Activated T-helper 17 cell treated with anti-CD3 and anti-CD28 coated beads, Interleukin-2, amount 50 U/mL, for 72 hours (primary cell): ENCODE results near the gene PVR. TPM values are rescaled to one million over a fixed set of nuclear protein-coding genes. Genes with fewer than 3 reads are reported as not detected.

Experiments
- ATAC-seq: fragments of 150-1000 bp; cut with Tn5 transposase; replicated peaks from 2 replicates; pipeline ENCODE4 v1.10.0; 2021; ENCODE audit warnings: mild to moderate bottlenecking, moderate library complexity
- H3K27ac Mint-ChIP-seq: one replicate; pipeline ENCODE4 v1.8.0; 2022; ENCODE audit warnings: mixed read lengths
- H3K27me3 Mint-ChIP-seq: one replicate; pipeline ENCODE4 v1.8.0; 2022; ENCODE audit warnings: mixed read lengths
- H3K36me3 Mint-ChIP-seq: one replicate; pipeline ENCODE4 v1.8.0; 2022; ENCODE audit warnings: low read depth, mild to moderate bottlenecking, mixed read lengths
- H3K4me1 Mint-ChIP-seq: one replicate; pipeline ENCODE4 v1.8.0; 2022; ENCODE audit warnings: mixed read lengths
- H3K4me3 Mint-ChIP-seq: one replicate; pipeline ENCODE4 v1.8.0; 2022; ENCODE audit warnings: mild to moderate bottlenecking, mixed read lengths
- H3K9me3 Mint-ChIP-seq: one replicate; pipeline ENCODE4 v1.8.0; 2022; ENCODE audit warnings: mixed read lengths
- total RNA-seq, 2 donors: library from RNA; stranded (reverse); gene quantifications; one replicate each; pipeline ENCODE4 v1.2.3, GENCODE V29; 2022

Gene PVR
- total RNA-seq, 2 donors from 2014 or later: 8.6 to 10.6 TPM

- no peaks in the 10 kb centered on the region for H3K9me3 Mint-ChIP-seq
- H3K4me3 Mint-ChIP-seq: no peak overlapping the region
- H3K27me3 Mint-ChIP-seq: peaks cover 9% of the 10 kb centered on the region
- H3K27ac Mint-ChIP-seq: no peak overlapping the region
- H3K36me3 Mint-ChIP-seq: peaks cover 9% of the 10 kb centered on the region
- no peaks in the 10 kb centered on the region for H3K4me1 Mint-ChIP-seq
- no peak for ATAC-seq
Observed at GRCh38 chr19:44646049-44646416, 2.3 kb downstream of the PVR start.

- H3K9me3 Mint-ChIP-seq: no peaks in the 10 kb centered on the region
- peaks cover 9% of the 10 kb centered on the region for H3K36me3 Mint-ChIP-seq
- no peak overlapping the region for H3K4me3 Mint-ChIP-seq
- H3K27me3 Mint-ChIP-seq: peaks cover 9% of the 10 kb centered on the region
- no peaks in the 10 kb centered on the region for H3K4me1 Mint-ChIP-seq
- no peak overlapping the region for H3K27ac Mint-ChIP-seq
- no peak for ATAC-seq
Observed at GRCh38 chr19:44647144-44647543, 3.4 kb downstream of the PVR start.

- Mint-ChIP-seq H3K27ac (no peak overlapping the region), H3K4me1 (no peaks in the 10 kb centered on the region), H3K4me3 (no peak overlapping the region), H3K9me3 (no peaks in the 10 kb centered on the region), H3K36me3 (peaks cover 9% of the 10 kb centered on the region), H3K27me3 (peaks cover 4% of the 10 kb centered on the region)
- peak; percentile 18 for ATAC-seq
Observed at GRCh38 chr19:44648631-44649251, 5.0 kb downstream of the PVR start.

GRCh38 chr19:44649578-44650145 lies 6.0 kb downstream of the PVR start:
- no peak for ATAC-seq
- Mint-ChIP-seq H3K4me3 (no peak overlapping the region), H3K27ac (no peak overlapping the region), H3K9me3 (no peaks in the 10 kb centered on the region), H3K36me3 (peaks cover 13% of the 10 kb centered on the region), H3K4me1 (no peaks in the 10 kb centered on the region), H3K27me3 (peaks cover 4% of the 10 kb centered on the region)

- Mint-ChIP-seq H3K4me3 (no peak overlapping the region), H3K27me3 (no peaks in the 10 kb centered on the region), H3K36me3 (peaks cover 22% of the 10 kb centered on the region), H3K4me1 (no peaks in the 10 kb centered on the region), H3K9me3 (no peaks in the 10 kb centered on the region), H3K27ac (no peak overlapping the region)
- no peak for ATAC-seq
Observed at GRCh38 chr19:44653343-44653742, 9.6 kb downstream of the PVR start.

- no peaks in the 10 kb centered on the region for H3K4me1 Mint-ChIP-seq
- H3K27ac Mint-ChIP-seq: no peak overlapping the region
- peaks cover 22% of the 10 kb centered on the region for H3K36me3 Mint-ChIP-seq
- H3K9me3 Mint-ChIP-seq: no peaks in the 10 kb centered on the region
- no peaks in the 10 kb centered on the region for H3K27me3 Mint-ChIP-seq
- H3K4me3 Mint-ChIP-seq: no peak overlapping the region
- peak; percentile 98 for ATAC-seq
Observed at GRCh38 chr19:44653977-44654774, 10.5 kb downstream of the PVR start.

GRCh38 chr19:44657211-44657921 lies 13.7 kb downstream of the PVR start:
- H3K36me3 Mint-ChIP-seq: peaks cover 12% of the 10 kb centered on the region
- no peak overlapping the region for H3K27ac Mint-ChIP-seq
- ATAC-seq: peak; percentile 58
- H3K4me3 Mint-ChIP-seq: no peak overlapping the region
- H3K9me3 Mint-ChIP-seq: no peaks in the 10 kb centered on the region
- H3K27me3 Mint-ChIP-seq: no peaks in the 10 kb centered on the region
- H3K4me1 Mint-ChIP-seq: no peaks in the 10 kb centered on the region

- Mint-ChIP-seq H3K27ac (no peak overlapping the region), H3K4me1 (no peaks in the 10 kb centered on the region), H3K9me3 (no peaks in the 10 kb centered on the region), H3K4me3 (no peak overlapping the region), H3K36me3 (peaks cover 12% of the 10 kb centered on the region), H3K27me3 (no peaks in the 10 kb centered on the region)
- ATAC-seq: no peak
Observed at GRCh38 chr19:44658069-44658733, 14.5 kb downstream of the PVR start.

GRCh38 chr19:44660081-44660480 lies 16.4 kb downstream of the PVR start:
- Mint-ChIP-seq H3K4me3 (no peak overlapping the region), H3K27me3 (no peaks in the 10 kb centered on the region), H3K4me1 (no peaks in the 10 kb centered on the region), H3K27ac (no peak overlapping the region), H3K9me3 (no peaks in the 10 kb centered on the region), H3K36me3 (peaks cover 7% of the 10 kb centered on the region)
- ATAC-seq: no peak

- Mint-ChIP-seq H3K36me3 (no peaks in the 10 kb centered on the region), H3K4me3 (no peak overlapping the region), H3K27ac (no peak overlapping the region), H3K9me3 (no peaks in the 10 kb centered on the region), H3K27me3 (no peaks in the 10 kb centered on the region), H3K4me1 (no peaks in the 10 kb centered on the region)
- no peak for ATAC-seq
Observed at GRCh38 chr19:44661205-44661604, 17.5 kb downstream of the PVR start.

- H3K36me3 Mint-ChIP-seq: no peaks in the 10 kb centered on the region
- no peak overlapping the region for H3K27ac Mint-ChIP-seq
- no peaks in the 10 kb centered on the region for H3K4me1 Mint-ChIP-seq
- ATAC-seq: no peak
- no peak overlapping the region for H3K4me3 Mint-ChIP-seq
- H3K27me3 Mint-ChIP-seq: no peaks in the 10 kb centered on the region
- no peaks in the 10 kb centered on the region for H3K9me3 Mint-ChIP-seq
Observed at GRCh38 chr19:44661904-44662303, 18.2 kb downstream of the PVR start.

- Mint-ChIP-seq H3K27ac (no peak overlapping the region), H3K9me3 (no peaks in the 10 kb centered on the region), H3K27me3 (no peaks in the 10 kb centered on the region), H3K4me1 (no peaks in the 10 kb centered on the region), H3K4me3 (no peak overlapping the region), H3K36me3 (no peaks in the 10 kb centered on the region)
- no peak for ATAC-seq
Observed at GRCh38 chr19:44662691-44663385, 19.1 kb downstream of the PVR start.

- no peak for ATAC-seq
- no peaks in the 10 kb centered on the region for H3K4me1 Mint-ChIP-seq
- no peak overlapping the region for H3K27ac Mint-ChIP-seq
- H3K9me3 Mint-ChIP-seq: no peaks in the 10 kb centered on the region
- no peak overlapping the region for H3K4me3 Mint-ChIP-seq
- H3K36me3 Mint-ChIP-seq: no peaks in the 10 kb centered on the region
- H3K27me3 Mint-ChIP-seq: no peaks in the 10 kb centered on the region
Observed at GRCh38 chr19:44663996-44664395, 20.3 kb downstream of the PVR start.

- Mint-ChIP-seq H3K4me1 (no peaks in the 10 kb centered on the region), H3K27me3 (no peaks in the 10 kb centered on the region), H3K9me3 (no peaks in the 10 kb centered on the region), H3K4me3 (no peak overlapping the region), H3K27ac (no peak overlapping the region), H3K36me3 (no peaks in the 10 kb centered on the region)
- no peak for ATAC-seq
Observed at GRCh38 chr19:44664976-44665375, 21.3 kb downstream of the PVR start.
